Neural cell (in vitro differentiated cells): ENCODE results near the gene CEMIP2. TPM values are rescaled to one million over a fixed set of nuclear protein-coding genes. Genes with fewer than 3 reads are reported as not detected.

Source experiments
- H2AFZ ChIP-seq: fragments of 200-600, 300-800 bp; sonication (generic), shearing (Covaris generic); 2 replicates; pipeline ENCODE4 v1.6.0; 2014; ENCODE audit warnings: low read depth, mild to moderate bottlenecking, antibody characterized with exemption, low read length, moderate library complexity
- H3F3A ChIP-seq: fragments of 200-600 bp; shearing (Covaris generic); 2 replicates; pipeline ENCODE4 v1.6.1; 2016; ENCODE audit warnings: mild to moderate bottlenecking, moderate library complexity, mixed read lengths, antibody characterized with exemption, low read length; ENCODE audit not compliant: insufficient read depth, poor library complexity, severe bottlenecking
- H3K27ac ChIP-seq: fragments of 200-600, 300-800 bp; sonication (generic), shearing (Covaris generic); 2 replicates; pipeline ENCODE4 v1.5.1; 2014; ENCODE audit warnings: mild to moderate bottlenecking, low read length, moderate library complexity
- H3K27me3 ChIP-seq: fragments of 300-800, 200-600 bp; sonication (generic), shearing (Covaris generic); 2 replicates; pipeline ENCODE4 v1.6.0; 2014; ENCODE audit warnings: mild to moderate bottlenecking, low read depth, low read length, moderate library complexity; ENCODE audit not compliant: insufficient read depth
- H3K36me3 ChIP-seq: fragments of 300-800, 200-600 bp; sonication (generic), shearing (Covaris generic); 2 replicates; pipeline ENCODE4 v1.5.1; 2014; ENCODE audit warnings: mild to moderate bottlenecking, antibody characterized with exemption, low read length, moderate library complexity; ENCODE audit not compliant: insufficient read depth
- H3K4me2 ChIP-seq: fragments of 300-800, 200-600 bp; sonication (generic), shearing (Covaris generic); 2 replicates; pipeline ENCODE4 v1.6.0; 2014; ENCODE audit warnings: mild to moderate bottlenecking, low read length
- H3K4me3 ChIP-seq: fragments of 300-800, 200-600 bp; sonication (generic), shearing (Covaris generic); 2 replicates; pipeline ENCODE4 v1.5.1; 2014; ENCODE audit warnings: mild to moderate bottlenecking, low read length, moderate library complexity
- H3K79me2 ChIP-seq: fragments of 200-600 bp; shearing (Covaris generic); replicated peaks from 2 replicates; pipeline ENCODE4 v1.6.0; 2014; ENCODE audit warnings: mild to moderate bottlenecking, low read length, moderate library complexity; ENCODE audit not compliant: insufficient read depth
- H3K9ac ChIP-seq: fragments of 300-800, 200-600 bp; sonication (generic), shearing (Covaris generic); 2 replicates; pipeline ENCODE4 v1.6.1; 2016; ENCODE audit warnings: mild to moderate bottlenecking, low read length, mixed read lengths
- H3K9me2 ChIP-seq: fragments of 200-600 bp; shearing (Covaris generic); 2 replicates; pipeline ENCODE4 v1.6.1; 2016; ENCODE audit warnings: mild to moderate bottlenecking, low read length, mixed read lengths; ENCODE audit not compliant: insufficient read depth
- H3K9me3 ChIP-seq: fragments of 200-600, 300-800 bp; sonication (generic), shearing (Covaris generic); 2 replicates; pipeline ENCODE4 v1.6.1; 2016; ENCODE audit warnings: mild to moderate bottlenecking, mixed run types, low read length, moderate library complexity, mixed read lengths
- H4K20me1 ChIP-seq: fragments of 200-600 bp; shearing (Covaris generic); 2 replicates; pipeline ENCODE4 v1.6.1; 2016; ENCODE audit warnings: mild to moderate bottlenecking, mixed run types; ENCODE audit not compliant: insufficient read depth
- CTCF ChIP-seq: fragments of 450-650 bp; IDR thresholded peaks from 2 replicates; pipeline ENCODE4 v1.5.1; 2014; ENCODE audit warnings: antibody characterized with exemption, mild to moderate bottlenecking, moderate library complexity; ENCODE audit not compliant: poor library complexity, severe bottlenecking
- EP300 ChIP-seq: fragments of 450-650 bp; conservative IDR thresholded peaks from 2 replicates; pipeline ENCODE4 v1.6.1; 2014; ENCODE audit warnings: antibody characterized with exemption, mild to moderate bottlenecking, moderate library complexity; ENCODE audit not compliant: poor library complexity, severe bottlenecking
- EZH2 ChIP-seq: fragments of 200-600, 300-800 bp; shearing (Covaris generic), sonication (generic); IDR thresholded peaks from 2 replicates; pipeline ENCODE4 v1.6.1; 2014; ENCODE audit warnings: antibody characterized with exemption, low read length, borderline replicate concordance, mild to moderate bottlenecking; ENCODE audit not compliant: insufficient read depth, poor library complexity, severe bottlenecking
- MXI1 ChIP-seq: fragments of 450-650 bp; conservative IDR thresholded peaks from 2 replicates; pipeline ENCODE4 v1.6.1; 2014; ENCODE audit warnings: antibody characterized with exemption, mild to moderate bottlenecking; ENCODE audit not compliant: poor library complexity, severe bottlenecking
- POLR2AphosphoS5 ChIP-seq: IDR thresholded peaks from 2 replicates; pipeline ENCODE4 v1.6.1; 2012
- RAD21 ChIP-seq: fragments of 450-650 bp; conservative IDR thresholded peaks from 2 replicates; pipeline ENCODE4 v1.6.1; 2014; ENCODE audit warnings: antibody characterized with exemption, mild to moderate bottlenecking, moderate library complexity
- REST ChIP-seq: IDR thresholded peaks from 2 replicates; pipeline ENCODE4 v1.6.1; 2012; ENCODE audit warnings: borderline replicate concordance
- SMC3 ChIP-seq: fragments of 450-650 bp; conservative IDR thresholded peaks from 2 replicates; pipeline ENCODE4 v1.6.1; 2014; ENCODE audit warnings: antibody characterized with exemption, mild to moderate bottlenecking, moderate library complexity; ENCODE audit not compliant: poor library complexity
- TAF1 ChIP-seq: IDR thresholded peaks from 2 replicates; pipeline ENCODE4 v1.6.1; 2012; ENCODE audit warnings: low read depth
- polyA plus RNA-seq: library from polyadenylated mRNA; depleted of rRNA; stranded (reverse); fragments of >200 nt; gene quantifications from 2 replicates; pipeline ENCODE4 v1.2.3, GENCODE V29; 2014

The CEMIP2 gene
- polyA plus RNA-seq, 1 donor from 2014 or later = 11.3 TPM

GRCh38 chr9:71670121-71670520 is 98.2 kb downstream of the CEMIP2 start:
- Histone ChIP-seq H3K9ac (no peak overlapping the region), H2AFZ (no peak overlapping the region), H3K27ac (no peak overlapping the region), H3K36me3 (no peaks in the 10 kb centered on the region), H3K9me2 (no peaks in the 10 kb centered on the region), H3K4me3 (no peak overlapping the region), H4K20me1 (no peaks in the 10 kb centered on the region), H3F3A (no peaks in the 10 kb centered on the region), H3K27me3 (no peaks in the 10 kb centered on the region), H3K79me2 (no peaks in the 10 kb centered on the region), H3K4me2 (no peak overlapping the region), H3K9me3 (no peaks in the 10 kb centered on the region)
- no peak for TF ChIP-seq EZH2
- no peak for TF ChIP-seq REST
- TF ChIP-seq TAF1 = no peak
- TF ChIP-seq MXI1 = no peak
- TF ChIP-seq RAD21 = no peak
- TF ChIP-seq POLR2AphosphoS5 = no peak
- no peak for TF ChIP-seq SMC3
- no peak for TF ChIP-seq EP300
- no peak for TF ChIP-seq CTCF

DNA sequence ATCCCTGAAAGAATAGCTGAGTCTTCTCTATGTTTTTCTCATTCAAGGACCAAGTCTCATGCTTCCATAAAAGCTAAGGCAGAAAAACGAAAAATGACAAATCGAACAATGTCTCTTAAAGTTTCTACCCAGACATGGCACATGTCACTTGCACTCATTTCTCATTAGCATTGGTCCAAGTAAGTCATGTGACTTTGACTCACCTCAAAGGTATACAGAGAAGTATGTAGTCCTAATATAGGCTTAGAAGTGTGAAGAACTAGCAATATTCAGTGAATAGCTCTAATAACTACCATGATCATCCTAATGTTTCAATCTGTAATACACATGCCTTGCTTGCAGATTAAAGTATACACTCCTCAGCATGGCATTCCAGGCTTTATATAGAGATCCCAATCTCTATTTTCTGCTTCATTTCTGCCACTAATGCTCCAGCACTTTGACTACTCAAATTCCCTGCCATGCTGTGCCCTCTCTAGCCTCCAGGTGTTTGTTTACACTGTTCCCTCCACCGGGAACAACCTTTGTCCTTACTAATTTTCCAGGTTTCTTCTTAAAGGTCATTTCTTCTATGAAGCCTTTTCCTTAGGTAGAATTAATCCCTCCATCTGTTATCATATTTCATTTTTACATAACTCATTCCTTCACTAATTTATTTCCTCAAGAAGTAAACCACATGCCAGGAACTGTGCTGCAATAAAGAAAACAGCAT is 98.9 kb downstream of the CEMIP2 start:
- H3K9me3 ChIP-seq = no peaks in the 10 kb centered on the region
- H3K9ac ChIP-seq = no peak overlapping the region
- H2AFZ ChIP-seq = no peak overlapping the region
- H3F3A ChIP-seq = no peaks in the 10 kb centered on the region
- H3K27ac ChIP-seq = no peak overlapping the region
- H3K36me3 ChIP-seq = no peaks in the 10 kb centered on the region
- no peaks in the 10 kb centered on the region for H3K9me2 ChIP-seq
- no peak for TF ChIP-seq CTCF
- TF ChIP-seq EZH2 = no peak
- H3K79me2 ChIP-seq = no peaks in the 10 kb centered on the region
- no peaks in the 10 kb centered on the region for H4K20me1 ChIP-seq
- H3K27me3 ChIP-seq = no peaks in the 10 kb centered on the region
- H3K4me3 ChIP-seq = no peak overlapping the region
- H3K4me2 ChIP-seq = no peak overlapping the region
